H9 (cell line): Measurements from ENCODE around the gene RASSF8. TPM values are rescaled to one million over a fixed set of nuclear protein-coding genes. Genes with fewer than 3 reads are reported as not detected.

Source experiments
- DNase-seq: peaks from one replicate; pipeline ENCODE4 v3.0.0-alpha.2; 2017
- H2AFZ ChIP-seq: one replicate; pipeline ENCODE4 v1.6.1; 2013; ENCODE audit warnings: mild to moderate bottlenecking, low read length, control low read depth, moderate library complexity
- H2AK5ac ChIP-seq: 2 replicates; pipeline ENCODE4 v1.6.1; 2013; ENCODE audit warnings: low read length, control low read depth, mixed read lengths; ENCODE audit not compliant: insufficient read length
- H2BK120ac ChIP-seq: one replicate; pipeline ENCODE4 v1.6.1; 2013; ENCODE audit warnings: low read depth, mild to moderate bottlenecking, low read length, control low read depth, inconsistent platforms; ENCODE audit not compliant: poor library complexity, severe bottlenecking
- H2BK12ac ChIP-seq: 2 replicates; pipeline ENCODE4 v1.6.1; 2013; ENCODE audit warnings: low read length, control low read depth, mixed read lengths, low read depth; ENCODE audit not compliant: insufficient read length
- H2BK15ac ChIP-seq: 2 replicates; pipeline ENCODE4 v1.6.1; 2013; ENCODE audit warnings: low read depth, low read length, control low read depth
- H2BK20ac ChIP-seq: one replicate; pipeline ENCODE4 v1.6.1; 2013; ENCODE audit warnings: low read depth, mild to moderate bottlenecking, low read length, control low read depth, inconsistent platforms; ENCODE audit not compliant: poor library complexity, severe bottlenecking
- H2BK5ac ChIP-seq: 2 replicates; pipeline ENCODE4 v1.6.1; 2013; ENCODE audit warnings: low read length, control low read depth, mixed read lengths; ENCODE audit not compliant: insufficient read length
- H3K14ac ChIP-seq: 2 replicates; pipeline ENCODE4 v1.6.1; 2013; ENCODE audit warnings: low read length, control low read depth; ENCODE audit not compliant: insufficient read depth
- H3K18ac ChIP-seq: 2 replicates; pipeline ENCODE4 v1.6.1; 2013; ENCODE audit warnings: low read depth, mild to moderate bottlenecking, mixed read lengths, low read length, control low read depth; ENCODE audit not compliant: insufficient read length
- H3K23ac ChIP-seq: 2 replicates; pipeline ENCODE4 v1.6.1; 2013; ENCODE audit warnings: low read length, control low read depth, mixed read lengths, low read depth; ENCODE audit not compliant: insufficient read length
- H3K23me2 ChIP-seq: 2 replicates; pipeline ENCODE4 v1.6.1; 2013; ENCODE audit warnings: low read depth, mild to moderate bottlenecking, mixed read lengths, low read length, control low read depth; ENCODE audit not compliant: insufficient read length, poor library complexity, severe bottlenecking
- H3K27ac ChIP-seq: 2 replicates; pipeline ENCODE4 v1.5.1; 2013; ENCODE audit warnings: low read length, control low read depth, mixed read lengths, low read depth; ENCODE audit not compliant: insufficient read length
- H3K27me3 ChIP-seq: 2 replicates; pipeline ENCODE4 v1.6.1; 2013; ENCODE audit warnings: low read length, control low read depth, inconsistent platforms; ENCODE audit not compliant: insufficient read depth
- H3K4ac ChIP-seq: 2 replicates; pipeline ENCODE4 v1.6.1; 2013; ENCODE audit warnings: low read depth, mild to moderate bottlenecking, control low read depth, inconsistent platforms, low read length, moderate library complexity
- H3K4me1 ChIP-seq: 2 replicates; pipeline ENCODE4 v1.6.1; 2013; ENCODE audit warnings: low read length, control low read depth, inconsistent platforms; ENCODE audit not compliant: insufficient read depth
- H3K4me2 ChIP-seq: 2 replicates; pipeline ENCODE4 v1.6.1; 2013; ENCODE audit warnings: low read length, control low read depth, mixed read lengths; ENCODE audit not compliant: insufficient read length, insufficient read depth
- H3K56ac ChIP-seq: 2 replicates; pipeline ENCODE4 v1.6.1; 2013; ENCODE audit warnings: low read depth, mild to moderate bottlenecking, mixed read lengths, low read length, control low read depth; ENCODE audit not compliant: insufficient read length
- H3K79me1 ChIP-seq: 2 replicates; pipeline ENCODE4 v1.6.1; 2013; ENCODE audit warnings: low read depth, mild to moderate bottlenecking, moderate library complexity, low read length, control low read depth, inconsistent platforms; ENCODE audit not compliant: insufficient read depth, poor library complexity, severe bottlenecking
- H3K79me2 ChIP-seq: 2 replicates; pipeline ENCODE4 v1.6.1; 2013; ENCODE audit warnings: low read length, control low read depth, inconsistent platforms; ENCODE audit not compliant: insufficient read depth
- H3K9ac ChIP-seq: 2 replicates; pipeline ENCODE4 v1.6.1; 2013; ENCODE audit warnings: low read length, control low read depth, mixed read lengths; ENCODE audit not compliant: insufficient read length; ENCODE audit errors: extremely low read depth
- H3K9me3 ChIP-seq: one replicate; pipeline ENCODE4 v1.6.1; 2013; ENCODE audit warnings: low read depth, low read length, inconsistent platforms; ENCODE audit not compliant: control insufficient read depth
- H3T11ph ChIP-seq: one replicate; pipeline ENCODE4 v1.6.1; 2013; ENCODE audit warnings: mild to moderate bottlenecking, low read length, control low read depth, inconsistent platforms
- H4K20me1 ChIP-seq: one replicate; pipeline ENCODE4 v1.6.1; 2013; ENCODE audit not compliant: control insufficient read depth, insufficient read length, insufficient read depth
- H4K5ac ChIP-seq: 2 replicates; pipeline ENCODE4 v1.6.1; 2013; ENCODE audit warnings: low read depth, mild to moderate bottlenecking, mixed read lengths, low read length, control low read depth; ENCODE audit not compliant: insufficient read length
- H4K8ac ChIP-seq: replicated peaks from 2 replicates; pipeline ENCODE4 v1.6.1; 2013; ENCODE audit warnings: low read length, control low read depth, mixed read lengths, low read depth; ENCODE audit not compliant: insufficient read length
- H4K91ac ChIP-seq: 2 replicates; pipeline ENCODE4 v1.6.1; 2013; ENCODE audit warnings: low read depth, mild to moderate bottlenecking, moderate library complexity, mixed read lengths, low read length, control low read depth; ENCODE audit not compliant: insufficient read length
- H3K27ac Mint-ChIP-seq, 3 experiments: 2 replicates in 2 of 3; 3 replicates in 1 of 3; pipeline ENCODE4 v1.8.0; 2020 to 2021; ENCODE audit warnings: mixed read lengths in 3 of 3, mild to moderate bottlenecking in 1 of 3, moderate library complexity in 1 of 3
- H3K27me3 Mint-ChIP-seq: 2 replicates; pipeline ENCODE4 v1.8.0; 2021; ENCODE audit warnings: low read depth, mild to moderate bottlenecking, moderate library complexity, mixed read lengths
- H3K36me3 Mint-ChIP-seq, 3 experiments: 2 replicates in 2 of 3; 3 replicates in 1 of 3; pipeline ENCODE4 v1.8.0; 2020 to 2021; ENCODE audit warnings: low read depth in 3 of 3, mixed read lengths in 3 of 3; ENCODE audit not compliant: insufficient read depth in 1 of 3
- H3K4me1 Mint-ChIP-seq, 2 experiments: 2 replicates each; pipeline ENCODE4 v1.8.0; 2020; ENCODE audit warnings: mixed read lengths in 2 of 2
- H3K4me3 Mint-ChIP-seq, 2 experiments: 2 replicates in 1 of 2; 3 replicates in 1 of 2; pipeline ENCODE4 v1.8.0; 2020 to 2021; ENCODE audit warnings: mild to moderate bottlenecking in 2 of 2, mixed read lengths in 2 of 2, moderate library complexity in 1 of 2
- H3K9me3 Mint-ChIP-seq, 2 experiments: 2 replicates in 1 of 2; 3 replicates in 1 of 2; pipeline ENCODE4 v1.8.0; 2020; ENCODE audit warnings: mild to moderate bottlenecking in 2 of 2, mixed read lengths in 2 of 2, moderate library complexity in 1 of 2
- CTCF ChIP-seq: fragments of 200-600 bp; sonication (generic); conservative IDR thresholded peaks from 3 replicates; pipeline ENCODE4 v1.8.0; 2021; ENCODE audit warnings: antibody characterized with exemption, mild to moderate bottlenecking
- WGBS: extraction: QIAGEN DNeasy Blood & Tissue Kit; methylation state at CpG from one replicate; pipeline ENCODE4 v1.1.7; 2013; ENCODE audit warnings: missing lambda C conversion rate, low lambda C conversion rate, mixed read lengths; ENCODE audit not compliant: insufficient read length; ENCODE audit errors: extremely low coverage; 5-methylcytosine and 5-hydroxymethylcytosine counted together
- total RNA-seq: library from RNA; stranded (reverse); gene quantifications from 2 replicates; pipeline ENCODE4 v1.2.1, GENCODE V29; 2021

Gene RASSF8
- total RNA-seq, 1 experiment from 2014 or later: 38.8 TPM

- H3K27me3 Mint-ChIP-seq: peaks cover 97% of the 10 kb centered on the region
- H3K27ac Mint-ChIP-seq: peak within 1 kb of the TSS in 1 of 3 experiments; percentile 68; a peak in 1 of 7 replicates
- no peak within 1 kb of the TSS for H3K27ac ChIP-seq
Measured at GRCh38 chr12:26124446-26125399, 166.2 kb downstream of the RASSF8 start, which contains the start of gene BHLHE41. Gene BHLHE41, minus strand, starts transcription at chr12:26125037. Its CDS starts 258 bp downstream, at chr12:26124779.

More at GRCh38 chr12:26124446-26125399, 166.2 kb downstream of the RASSF8 start, which contains the start of gene BHLHE41:
- Histone ChIP-seq H3K9me3 (no peaks in the 10 kb centered on the region), H3K23ac (peak within 1 kb of the TSS; percentile 52), H3K4ac (no peak within 1 kb of the TSS), H2BK15ac (peak within 1 kb of the TSS; percentile 43; the same call in 1 of the 2 replicates), H4K8ac (no peak within 1 kb of the TSS), H3K14ac (peak within 1 kb of the TSS; percentile 82; the same call in 1 of the 2 replicates), H3K79me2 (no peaks in the 10 kb centered on the region), H3T11ph (no peak within 1 kb of the TSS), H3K79me1 (no peaks in the 10 kb centered on the region), H2AFZ (no peak within 1 kb of the TSS), H3K4me1 (peaks cover 3% of the 10 kb centered on the region; the same call in 1 of the 2 replicates), H3K4me2 (peak within 1 kb of the TSS; percentile 87), H2AK5ac (no peak within 1 kb of the TSS), H2BK5ac (no peak within 1 kb of the TSS), H4K5ac (no peak within 1 kb of the TSS), H3K27me3 (peaks cover 53% of the 10 kb centered on the region), H4K91ac (no peak within 1 kb of the TSS), H2BK20ac (no peak within 1 kb of the TSS), H4K20me1 (no peaks in the 10 kb centered on the region), H3K56ac (no peak within 1 kb of the TSS), H3K9ac (peak within 1 kb of the TSS; percentile 38), H3K18ac (peak within 1 kb of the TSS; percentile 86), H2BK12ac (no peak within 1 kb of the TSS), H2BK120ac (no peak within 1 kb of the TSS), H3K23me2 (peaks cover 32% of the 10 kb centered on the region)
- WGBS: no CpG with 5 or more reads among the region's 54 CpGs
- peak; percentile 93 for DNase-seq
- TF ChIP-seq CTCF: no peak
- H3K4me3 Mint-ChIP-seq: peak within 1 kb of the TSS; percentile 78 to 87
- H3K4me1 Mint-ChIP-seq: peaks cover 32 to 44% of the 10 kb centered on the region in 2 experiments
- peaks cover 0 to 4% of the 10 kb centered on the region in 2 experiments; a peak in 1 of 5 replicates for H3K9me3 Mint-ChIP-seq
- peaks cover 0 to 4% (median 0%) of the 10 kb centered on the region in 3 experiments; a peak in 1 of 7 replicates for H3K36me3 Mint-ChIP-seq
